ENCODE results near the gene ADAMTSL5. TPM values are rescaled to one million over a fixed set of nuclear protein-coding genes. Genes with fewer than 3 reads are reported as not detected.

Gene ADAMTSL5
- total and polyA plus RNA-seq, 2 of the 13 experiments (the other 11 are each of a cell fraction or from before 2014, with no cell fraction given) = 0.60 to 2.7 TPM

DNA sequence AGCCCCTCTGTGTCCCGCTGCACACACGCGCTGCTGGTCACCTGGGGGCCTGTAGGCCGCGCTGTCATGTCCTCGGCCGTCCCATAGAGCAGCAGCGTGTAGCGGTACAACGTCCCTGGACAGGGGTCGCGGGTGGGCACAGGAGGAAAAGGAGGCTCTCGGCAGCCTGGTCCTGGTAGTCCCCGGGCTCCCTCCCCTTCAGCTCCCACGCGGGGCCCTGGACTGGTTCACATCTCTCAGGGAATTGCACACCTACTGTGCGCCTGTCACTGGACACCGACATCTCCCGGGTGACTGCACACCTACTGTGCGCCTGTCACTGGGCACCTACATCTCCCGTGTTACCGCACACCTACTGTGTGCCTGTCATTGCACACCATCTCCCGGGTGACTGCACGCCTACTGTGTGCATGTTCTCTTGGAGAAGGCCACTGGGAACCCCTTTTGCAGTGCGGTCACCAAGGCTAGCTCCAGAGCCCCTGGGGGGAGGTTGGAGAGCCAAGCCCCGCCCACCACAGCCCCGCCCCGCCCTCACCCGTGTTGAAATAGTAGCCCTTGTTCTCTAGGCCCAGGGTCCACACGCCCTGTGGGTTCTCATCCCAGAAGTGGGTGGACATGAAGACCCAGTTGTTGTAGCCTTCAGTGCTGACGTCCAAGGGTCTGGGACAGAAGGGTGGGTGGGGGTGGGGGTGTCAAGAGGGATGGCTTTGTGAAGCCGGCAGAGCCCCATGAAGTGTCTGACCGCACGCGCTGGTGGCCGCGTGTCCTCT is 30.3 kb downstream of the ADAMTSL5 start (continued):
- TF ChIP-seq, protein P1, sequence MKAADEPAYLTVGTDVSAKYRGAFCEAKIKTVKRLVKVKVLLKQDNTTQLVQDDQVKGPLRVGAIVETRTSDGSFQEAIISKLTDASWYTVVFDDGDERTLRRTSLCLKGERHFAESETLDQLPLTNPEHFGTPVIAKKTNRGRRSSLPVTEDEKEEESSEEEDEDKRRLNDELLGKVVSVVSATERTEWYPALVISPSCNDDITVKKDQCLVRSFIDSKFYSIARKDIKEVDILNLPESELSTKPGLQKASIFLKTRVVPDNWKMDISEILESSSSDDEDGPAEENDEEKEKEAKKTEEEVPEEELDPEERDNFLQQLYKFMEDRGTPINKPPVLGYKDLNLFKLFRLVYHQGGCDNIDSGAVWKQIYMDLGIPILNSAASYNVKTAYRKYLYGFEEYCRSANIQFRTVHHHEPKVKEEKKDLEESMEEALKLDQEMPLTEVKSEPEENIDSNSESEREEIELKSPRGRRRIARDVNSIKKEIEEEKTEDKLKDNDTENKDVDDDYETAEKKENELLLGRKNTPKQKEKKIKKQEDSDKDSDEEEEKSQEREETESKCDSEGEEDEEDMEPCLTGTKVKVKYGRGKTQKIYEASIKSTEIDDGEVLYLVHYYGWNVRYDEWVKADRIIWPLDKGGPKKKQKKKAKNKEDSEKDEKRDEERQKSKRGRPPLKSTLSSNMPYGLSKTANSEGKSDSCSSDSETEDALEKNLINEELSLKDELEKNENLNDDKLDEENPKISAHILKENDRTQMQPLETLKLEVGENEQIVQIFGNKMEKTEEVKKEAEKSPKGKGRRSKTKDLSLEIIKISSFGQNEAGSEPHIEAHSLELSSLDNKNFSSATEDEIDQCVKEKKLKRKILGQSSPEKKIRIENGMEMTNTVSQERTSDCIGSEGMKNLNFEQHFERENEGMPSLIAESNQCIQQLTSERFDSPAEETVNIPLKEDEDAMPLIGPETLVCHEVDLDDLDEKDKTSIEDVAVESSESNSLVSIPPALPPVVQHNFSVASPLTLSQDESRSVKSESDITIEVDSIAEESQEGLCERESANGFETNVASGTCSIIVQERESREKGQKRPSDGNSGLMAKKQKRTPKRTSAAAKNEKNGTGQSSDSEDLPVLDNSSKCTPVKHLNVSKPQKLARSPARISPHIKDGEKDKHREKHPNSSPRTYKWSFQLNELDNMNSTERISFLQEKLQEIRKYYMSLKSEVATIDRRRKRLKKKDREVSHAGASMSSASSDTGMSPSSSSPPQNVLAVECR (CRISPR knock-in tag; IDR thresholded peaks at IDR 0.05; ENCODE audit: borderline replicate concordance) = no peak
- no peak for TF ChIP-seq SMARCC2 (IDR thresholded peaks at IDR 0.05)
- no peak for TF ChIP-seq ZFP82 (CRISPR knock-in tag; IDR thresholded peaks at IDR 0.05; ENCODE audit: borderline replicate concordance)
- no peak for TF ChIP-seq ZNF317 (CRISPR knock-in tag; IDR thresholded peaks at IDR 0.05)
- no peak for TF ChIP-seq ZNF160 (CRISPR knock-in tag; IDR thresholded peaks at IDR 0.05)
- TF ChIP-seq ZNF546 (CRISPR knock-in tag; conservative IDR thresholded peaks at IDR 0.05) = no peak
- no peak for TF ChIP-seq ZNF282 (IDR thresholded peaks at IDR 0.05; ENCODE audit: partially characterized antibody)
- no peak for TF ChIP-seq MBNL3 (CRISPR knock-in tag; conservative IDR thresholded peaks at IDR 0.05)
- no peak for TF ChIP-seq ZNF260 (CRISPR knock-in tag; IDR thresholded peaks at IDR 0.05; ENCODE audit: borderline replicate concordance, low read depth)
- TF ChIP-seq SPEN (CRISPR knock-in tag; IDR thresholded peaks at IDR 0.05; ENCODE audit: low read depth) = no peak
- TF ChIP-seq, protein P2, sequence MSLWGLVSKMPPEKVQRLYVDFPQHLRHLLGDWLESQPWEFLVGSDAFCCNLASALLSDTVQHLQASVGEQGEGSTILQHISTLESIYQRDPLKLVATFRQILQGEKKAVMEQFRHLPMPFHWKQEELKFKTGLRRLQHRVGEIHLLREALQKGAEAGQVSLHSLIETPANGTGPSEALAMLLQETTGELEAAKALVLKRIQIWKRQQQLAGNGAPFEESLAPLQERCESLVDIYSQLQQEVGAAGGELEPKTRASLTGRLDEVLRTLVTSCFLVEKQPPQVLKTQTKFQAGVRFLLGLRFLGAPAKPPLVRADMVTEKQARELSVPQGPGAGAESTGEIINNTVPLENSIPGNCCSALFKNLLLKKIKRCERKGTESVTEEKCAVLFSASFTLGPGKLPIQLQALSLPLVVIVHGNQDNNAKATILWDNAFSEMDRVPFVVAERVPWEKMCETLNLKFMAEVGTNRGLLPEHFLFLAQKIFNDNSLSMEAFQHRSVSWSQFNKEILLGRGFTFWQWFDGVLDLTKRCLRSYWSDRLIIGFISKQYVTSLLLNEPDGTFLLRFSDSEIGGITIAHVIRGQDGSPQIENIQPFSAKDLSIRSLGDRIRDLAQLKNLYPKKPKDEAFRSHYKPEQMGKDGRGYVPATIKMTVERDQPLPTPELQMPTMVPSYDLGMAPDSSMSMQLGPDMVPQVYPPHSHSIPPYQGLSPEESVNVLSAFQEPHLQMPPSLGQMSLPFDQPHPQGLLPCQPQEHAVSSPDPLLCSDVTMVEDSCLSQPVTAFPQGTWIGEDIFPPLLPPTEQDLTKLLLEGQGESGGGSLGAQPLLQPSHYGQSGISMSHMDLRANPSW (CRISPR knock-in tag; IDR thresholded peaks at IDR 0.05; ENCODE audit: borderline replicate concordance) = no peak
- no peak for TF ChIP-seq ZNF230 (CRISPR knock-in tag; IDR thresholded peaks at IDR 0.05)
- TF ChIP-seq ZNF629 (CRISPR knock-in tag; conservative IDR thresholded peaks at IDR 0.05) = peak; percentile 61; the same call in 1 of the 2 replicates
- TF ChIP-seq ZNF891 (CRISPR knock-in tag; IDR thresholded peaks at IDR 0.05) = no peak
- no peak for TF ChIP-seq ATF6 (CRISPR knock-in tag; conservative IDR thresholded peaks at IDR 0.05)

All from HepG2 (cell line).